Adrenal gland (tissue), 5 donors: ENCODE measurements around the gene CTBP1.

ENCODE experiments used
- POLR2A ChIP-seq, 2 donors: fragments of 450-650 bp; IDR thresholded peaks; one replicate each; pipeline ENCODE4 v1.6.1; 2017; ENCODE audit warnings: antibody characterized with exemption in 2 of 2, mild to moderate bottlenecking in 2 of 2, moderate library complexity in 1 of 2
- TF ChIP-seq, protein P1 (sequence below), 6 experiments: fragments of 450-650 bp in 4 of 6; fragments of 200-600 bp in 2 of 6; sonication (generic) in 1 of 6; IDR thresholded peaks; 1 replicate in 5 of 6; 2 replicates in 1 of 6; pipeline versions ENCODE4 v1.5.1 to v1.8.0; 2016 to 2021; ENCODE audit warnings: antibody characterized with exemption in 6 of 6, mild to moderate bottlenecking in 2 of 6, moderate library complexity in 1 of 6
- donor health status: DM: no; HTN: no; CAD: no.

DNA sequence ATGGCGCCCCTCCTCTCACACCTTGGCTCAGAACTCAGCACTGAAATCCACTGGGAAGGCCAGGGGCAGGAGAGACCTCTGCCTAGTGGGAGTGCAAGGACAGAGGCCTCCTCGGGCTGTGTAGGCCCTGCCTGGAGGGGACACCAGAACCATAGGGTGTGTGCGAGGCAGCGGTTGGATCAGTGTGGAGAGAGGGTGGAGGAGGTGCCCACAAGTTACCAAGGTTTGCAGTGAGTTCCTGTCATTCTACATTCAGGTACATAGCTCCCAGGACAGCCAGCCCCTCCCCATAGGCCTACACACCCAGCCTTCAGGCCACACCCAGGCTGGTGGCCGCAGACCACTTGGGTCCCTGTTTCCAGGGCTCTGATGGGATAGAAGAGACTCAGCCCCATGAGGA, 57.3 kb downstream of the CTBP1 start:
- TF ChIP-seq, protein P1, sequence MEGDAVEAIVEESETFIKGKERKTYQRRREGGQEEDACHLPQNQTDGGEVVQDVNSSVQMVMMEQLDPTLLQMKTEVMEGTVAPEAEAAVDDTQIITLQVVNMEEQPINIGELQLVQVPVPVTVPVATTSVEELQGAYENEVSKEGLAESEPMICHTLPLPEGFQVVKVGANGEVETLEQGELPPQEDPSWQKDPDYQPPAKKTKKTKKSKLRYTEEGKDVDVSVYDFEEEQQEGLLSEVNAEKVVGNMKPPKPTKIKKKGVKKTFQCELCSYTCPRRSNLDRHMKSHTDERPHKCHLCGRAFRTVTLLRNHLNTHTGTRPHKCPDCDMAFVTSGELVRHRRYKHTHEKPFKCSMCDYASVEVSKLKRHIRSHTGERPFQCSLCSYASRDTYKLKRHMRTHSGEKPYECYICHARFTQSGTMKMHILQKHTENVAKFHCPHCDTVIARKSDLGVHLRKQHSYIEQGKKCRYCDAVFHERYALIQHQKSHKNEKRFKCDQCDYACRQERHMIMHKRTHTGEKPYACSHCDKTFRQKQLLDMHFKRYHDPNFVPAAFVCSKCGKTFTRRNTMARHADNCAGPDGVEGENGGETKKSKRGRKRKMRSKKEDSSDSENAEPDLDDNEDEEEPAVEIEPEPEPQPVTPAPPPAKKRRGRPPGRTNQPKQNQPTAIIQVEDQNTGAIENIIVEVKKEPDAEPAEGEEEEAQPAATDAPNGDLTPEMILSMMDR (IDR thresholded peaks at IDR 0.05) = no peak
- TF ChIP-seq POLR2A (IDR thresholded peaks at IDR 0.05) = no peak
